ENCODE measurements around the gene TSPEAR. TPM values are rescaled to one million over a fixed set of nuclear protein-coding genes. Genes with fewer than 3 reads are reported as not detected.
A peak's percentile ranks its signal among the peaks of the same experiment; 100 is the strongest.

TSPEAR gene
- total and polyA plus RNA-seq, 12 donors, result under 0.01 to 3.4 (median 1.0) TPM; not detected in 3

- Histone ChIP-seq H3K27me3 (peaks cover 0 to 26% (median 14%) of the 10 kb centered on the region in 7 donors), H3K36me3 (no peaks in the 10 kb centered on the region), H3K4me3 (peak overlapping the region in 4 of 10 donors; percentile 5 to 45 (median 16)), H3K4me1 (no peaks in the 10 kb centered on the region), H3K9me3 (peaks cover 0 to 8% (median 0%) of the 10 kb centered on the region in 11 donors), H3K27ac (peak overlapping the region in 1 of 10 donors; percentile 13)
- no peak for TF ChIP-seq CTCF (IDR thresholded peaks at IDR 0.05)
- WGBS, 2 donors, result 65 to 69% methylated on average over 10 of the region's 10 CpGs
- intact Hi-C loops (cut with DNase I), result no loop called here
- ATAC-seq (no peak), DNase-seq (no peak)
These were observed 225.6 kb downstream of the TSPEAR start for GRCh38 chr21:44485796-44486195.

- Histone ChIP-seq H3K9me3 (peaks cover 0 to 8% (median 0%) of the 10 kb centered on the region in 11 donors), H3K27me3 (peaks cover 0 to 26% (median 13%) of the 10 kb centered on the region in 7 donors), H3K4me3 (peak overlapping the region in 4 of 10 donors; percentile 5 to 45 (median 16)), H3K4me1 (no peaks in the 10 kb centered on the region), H3K27ac (peak overlapping the region in 1 of 10 donors; percentile 13), H3K36me3 (no peaks in the 10 kb centered on the region)
- peak in 6 of 8 donors; percentile 19 to 80 (median 74) for ATAC-seq
- TF ChIP-seq CTCF (IDR thresholded peaks at IDR 0.05), result peak in 1 of 9 donors; percentile 33
- intact Hi-C loops (cut with DNase I), result no loop called here
- WGBS, 2 donors, result 67 to 72% methylated on average over 25 of the region's 25 CpGs
- DNase-seq, result no peak
These were observed 226.0 kb downstream of the TSPEAR start for GRCh38 chr21:44485254-44485793.

- peaks cover 0 to 26% (median 13%) of the 10 kb centered on the region in 7 donors for H3K27me3 ChIP-seq
- H3K4me1 ChIP-seq, result no peaks in the 10 kb centered on the region
- TF ChIP-seq CTCF (IDR thresholded peaks at IDR 0.05), result no peak
- peaks cover 0 to 8% (median 0%) of the 10 kb centered on the region in 11 donors for H3K9me3 ChIP-seq
- H3K27ac ChIP-seq, result no peak overlapping the region
- DNase-seq, result no peak
- no peak for ATAC-seq
- H3K4me3 ChIP-seq, result no peak overlapping the region
- H3K36me3 ChIP-seq, result no peaks in the 10 kb centered on the region
- 82 to 92% methylated on average over 18 to 43 of the region's 43 CpGs for WGBS, 2 donors
- intact Hi-C loops (cut with DNase I), result no loop called here
These were observed 226.7 kb downstream of the TSPEAR start for GRCh38 chr21:44484498-44485253.

GRCh38 chr21:44483288-44484237, 227.8 kb downstream of the TSPEAR start:
- H3K4me3 ChIP-seq, result no peak overlapping the region
- ATAC-seq (peak in 1 of 8 donors; percentile 11), DNase-seq (no peak)
- peaks cover 0 to 11% (median 0%) of the 10 kb centered on the region in 9 donors for H3K4me1 ChIP-seq
- WGBS, 2 donors, result 80 to 84% methylated on average over 28 of the region's 28 CpGs
- H3K27ac ChIP-seq, result no peak overlapping the region
- intact Hi-C loops (cut with DNase I), result no loop called here
- no peaks in the 10 kb centered on the region for H3K36me3 ChIP-seq
- H3K9me3 ChIP-seq, result peaks cover 0 to 8% (median 0%) of the 10 kb centered on the region in 11 donors
- peaks cover 0 to 26% (median 13%) of the 10 kb centered on the region in 7 donors for H3K27me3 ChIP-seq
- TF ChIP-seq CTCF (IDR thresholded peaks at IDR 0.05), result no peak
